Mesendoderm (in vitro differentiated cells): ENCODE data around the gene CLSTN1.

ENCODE experiments used
- DNase-seq: peaks from one replicate; pipeline ENCODE4 v3.0.0; 2013
- H2AK5ac ChIP-seq: 2 replicates; pipeline ENCODE4 v1.6.1; 2013; ENCODE audit warnings: low read length, inconsistent platforms
- H2BK120ac ChIP-seq: 2 replicates; pipeline ENCODE4 v1.6.1; 2013; ENCODE audit warnings: low read depth, mild to moderate bottlenecking, low read length, moderate library complexity, mixed read lengths
- H2BK15ac ChIP-seq: replicated peaks from 2 replicates; pipeline ENCODE4 v1.6.1; 2013; ENCODE audit warnings: low read depth, mild to moderate bottlenecking, moderate library complexity
- H2BK5ac ChIP-seq: 2 replicates; pipeline ENCODE4 v1.6.1; 2013; ENCODE audit warnings: low read length, inconsistent platforms
- H3K18ac ChIP-seq: 2 replicates; pipeline ENCODE4 v1.6.1; 2013; ENCODE audit warnings: mild to moderate bottlenecking, low read length, mixed read lengths
- H3K23ac ChIP-seq: one replicate; pipeline ENCODE4 v1.6.1; 2013; ENCODE audit warnings: low read length
- H3K27ac ChIP-seq: 2 replicates; pipeline ENCODE4 v1.5.1; 2013; ENCODE audit warnings: low read depth, mild to moderate bottlenecking, inconsistent platforms, low read length, moderate library complexity
- H3K27me3 ChIP-seq: 2 replicates; pipeline ENCODE4 v1.6.1; 2013; ENCODE audit warnings: low read length, control low read depth, mild to moderate bottlenecking, inconsistent platforms; ENCODE audit not compliant: insufficient read depth, poor library complexity
- H3K36me3 ChIP-seq: 2 replicates; pipeline ENCODE4 v1.6.1; 2013; ENCODE audit warnings: low read length, inconsistent platforms; ENCODE audit not compliant: control insufficient read depth, insufficient read depth
- H3K4ac ChIP-seq: one replicate; pipeline ENCODE4 v1.6.1; 2013; ENCODE audit warnings: low read depth, mild to moderate bottlenecking, low read length, moderate library complexity
- H3K4me1 ChIP-seq: 2 replicates; pipeline ENCODE4 v1.6.1; 2013; ENCODE audit warnings: low read depth, low read length, inconsistent platforms; ENCODE audit not compliant: control insufficient read depth
- H3K4me2 ChIP-seq: 2 replicates; pipeline ENCODE4 v1.6.1; 2013; ENCODE audit warnings: low read length
- H3K4me3 ChIP-seq: 2 replicates; pipeline ENCODE4 v1.5.1; 2013; ENCODE audit warnings: mild to moderate bottlenecking, low read length
- H3K56ac ChIP-seq: one replicate; pipeline ENCODE4 v1.6.1; 2013; ENCODE audit warnings: low read length
- H3K79me1 ChIP-seq: 2 replicates; pipeline ENCODE4 v1.6.1; 2013; ENCODE audit warnings: low read length, inconsistent platforms
- H3K79me2 ChIP-seq: 2 replicates; pipeline ENCODE4 v1.6.1; 2013; ENCODE audit warnings: mild to moderate bottlenecking, low read length; ENCODE audit not compliant: control insufficient read depth, insufficient read depth
- H3K9ac ChIP-seq: 2 replicates; pipeline ENCODE4 v1.6.1; 2013; ENCODE audit warnings: low read length, inconsistent platforms
- H4K5ac ChIP-seq: one replicate; pipeline ENCODE4 v1.6.1; 2013; ENCODE audit warnings: low read length
- H4K8ac ChIP-seq: one replicate; pipeline ENCODE4 v1.6.1; 2013; ENCODE audit warnings: low read depth, mild to moderate bottlenecking, control low read depth, low read length, moderate library complexity
- WGBS: extraction: QIAGEN DNeasy Blood & Tissue Kit; methylation state at CpG from one replicate; pipeline ENCODE4 v1.1.7; 2013; ENCODE audit warnings: low lambda C conversion rate, missing lambda C conversion rate; ENCODE audit not compliant: insufficient coverage; ENCODE audit errors: extremely low coverage; 5-methylcytosine and 5-hydroxymethylcytosine counted together

CLSTN1 gene

GRCh38 chr1:9844106-9844505, 20.3 kb upstream of the CLSTN1 start:
- Histone ChIP-seq H3K36me3 (no peaks in the 10 kb centered on the region), H3K79me1 (no peaks in the 10 kb centered on the region), H2BK15ac (no peak overlapping the region), H3K23ac (no peak overlapping the region), H4K8ac (no peak overlapping the region), H3K4me2 (no peak overlapping the region), H3K18ac (no peak overlapping the region), H3K4ac (no peak overlapping the region), H2BK120ac (no peak overlapping the region), H3K56ac (no peak overlapping the region), H4K5ac (no peak overlapping the region), H3K79me2 (no peaks in the 10 kb centered on the region), H2AK5ac (no peak overlapping the region), H2BK5ac (no peak overlapping the region), H3K4me3 (no peak overlapping the region), H3K9ac (no peak overlapping the region), H3K4me1 (no peaks in the 10 kb centered on the region), H3K27me3 (no peaks in the 10 kb centered on the region), H3K27ac (no peak overlapping the region)
- WGBS, result no CpG with 5 or more reads among the region's 12 CpGs
- DNase-seq, result no peak

- Histone ChIP-seq H3K36me3 (no peaks in the 10 kb centered on the region), H4K5ac (no peak overlapping the region), H3K4ac (no peak overlapping the region), H3K23ac (no peak overlapping the region), H2BK5ac (no peak overlapping the region), H3K79me1 (no peaks in the 10 kb centered on the region), H2AK5ac (no peak overlapping the region), H3K56ac (no peak overlapping the region), H3K79me2 (no peaks in the 10 kb centered on the region), H3K9ac (no peak overlapping the region), H4K8ac (no peak overlapping the region), H3K4me3 (no peak overlapping the region), H3K27ac (no peak overlapping the region), H2BK120ac (no peak overlapping the region), H3K4me2 (no peak overlapping the region), H3K27me3 (no peaks in the 10 kb centered on the region), H3K4me1 (no peaks in the 10 kb centered on the region), H3K18ac (no peak overlapping the region), H2BK15ac (no peak overlapping the region)
- DNase-seq, result no peak
- WGBS, result no CpG with 5 or more reads among the region's 7 CpGs
Measured at GRCh38 chr1:9843576-9843945, 19.8 kb upstream of the CLSTN1 start.

- H3K56ac ChIP-seq, result no peak overlapping the region
- H3K23ac ChIP-seq, result no peak overlapping the region
- no peak overlapping the region for H3K27ac ChIP-seq
- no peaks in the 10 kb centered on the region for H3K27me3 ChIP-seq
- H3K79me2 ChIP-seq, result no peaks in the 10 kb centered on the region
- H2BK5ac ChIP-seq, result no peak overlapping the region
- H3K4me3 ChIP-seq, result no peak overlapping the region
- H3K18ac ChIP-seq, result no peak overlapping the region
- H3K4ac ChIP-seq, result no peak overlapping the region
- H2AK5ac ChIP-seq, result no peak overlapping the region
- no CpG with 5 or more reads among the region's 20 CpGs for WGBS
- H4K8ac ChIP-seq, result no peak overlapping the region
- no peak overlapping the region for H4K5ac ChIP-seq
- no peaks in the 10 kb centered on the region for H3K4me1 ChIP-seq
- H3K4me2 ChIP-seq, result no peak overlapping the region
- DNase-seq, result no peak
- no peaks in the 10 kb centered on the region for H3K79me1 ChIP-seq
- no peaks in the 10 kb centered on the region for H3K36me3 ChIP-seq
- H3K9ac ChIP-seq, result no peak overlapping the region
- no peak overlapping the region for H2BK120ac ChIP-seq
- H2BK15ac ChIP-seq, result no peak overlapping the region
Measured at GRCh38 chr1:9842781-9843575, 19.2 kb upstream of the CLSTN1 start.

GRCh38 chr1:9842073-9842711, 18.4 kb upstream of the CLSTN1 start:
- H3K27me3 ChIP-seq, result no peaks in the 10 kb centered on the region
- no peaks in the 10 kb centered on the region for H3K36me3 ChIP-seq
- H2AK5ac ChIP-seq, result no peak overlapping the region
- no peaks in the 10 kb centered on the region for H3K4me1 ChIP-seq
- H3K18ac ChIP-seq, result no peak overlapping the region
- DNase-seq, result no peak
- H3K79me1 ChIP-seq, result no peaks in the 10 kb centered on the region
- no peak overlapping the region for H3K27ac ChIP-seq
- H3K79me2 ChIP-seq, result no peaks in the 10 kb centered on the region
- no peak overlapping the region for H3K23ac ChIP-seq
- H2BK15ac ChIP-seq, result no peak overlapping the region
- H3K9ac ChIP-seq, result no peak overlapping the region
- WGBS, result no CpG with 5 or more reads among the region's 9 CpGs
- no peak overlapping the region for H3K4me3 ChIP-seq
- H2BK120ac ChIP-seq, result no peak overlapping the region
- no peak overlapping the region for H4K8ac ChIP-seq
- no peak overlapping the region for H4K5ac ChIP-seq
- H3K4me2 ChIP-seq, result no peak overlapping the region
- H3K4ac ChIP-seq, result no peak overlapping the region
- H3K56ac ChIP-seq, result no peak overlapping the region
- H2BK5ac ChIP-seq, result no peak overlapping the region

GRCh38 chr1:9841460-9841859, 17.7 kb upstream of the CLSTN1 start:
- Histone ChIP-seq H2BK120ac (no peak overlapping the region), H3K56ac (no peak overlapping the region), H4K5ac (no peak overlapping the region), H2BK5ac (no peak overlapping the region), H2AK5ac (no peak overlapping the region), H3K79me2 (no peaks in the 10 kb centered on the region), H3K4me1 (no peaks in the 10 kb centered on the region), H3K18ac (no peak overlapping the region), H3K9ac (no peak overlapping the region), H3K4ac (no peak overlapping the region), H3K4me2 (no peak overlapping the region), H3K4me3 (no peak overlapping the region), H3K27me3 (no peaks in the 10 kb centered on the region), H3K27ac (no peak overlapping the region), H4K8ac (no peak overlapping the region), H2BK15ac (no peak overlapping the region), H3K23ac (no peak overlapping the region), H3K79me1 (no peaks in the 10 kb centered on the region), H3K36me3 (no peaks in the 10 kb centered on the region)
- DNase-seq, result no peak
- WGBS, result no CpG with 5 or more reads among the region's 2 CpGs
